GM21529 (cell line): ENCODE results near the gene SKI.
"Not testable (repeated sequence)": the region's sequence is repeated elsewhere in the genome, so short reads cannot be mapped to it uniquely, and the experiment has no call there.

Experiments used
- ATAC-seq: cut with Tn5 transposase; IDR thresholded peaks from one replicate; pipeline ENCODE4 v1.9.1; 2021; ENCODE audit not compliant: unreplicated experiment

The SKI gene

DNA sequence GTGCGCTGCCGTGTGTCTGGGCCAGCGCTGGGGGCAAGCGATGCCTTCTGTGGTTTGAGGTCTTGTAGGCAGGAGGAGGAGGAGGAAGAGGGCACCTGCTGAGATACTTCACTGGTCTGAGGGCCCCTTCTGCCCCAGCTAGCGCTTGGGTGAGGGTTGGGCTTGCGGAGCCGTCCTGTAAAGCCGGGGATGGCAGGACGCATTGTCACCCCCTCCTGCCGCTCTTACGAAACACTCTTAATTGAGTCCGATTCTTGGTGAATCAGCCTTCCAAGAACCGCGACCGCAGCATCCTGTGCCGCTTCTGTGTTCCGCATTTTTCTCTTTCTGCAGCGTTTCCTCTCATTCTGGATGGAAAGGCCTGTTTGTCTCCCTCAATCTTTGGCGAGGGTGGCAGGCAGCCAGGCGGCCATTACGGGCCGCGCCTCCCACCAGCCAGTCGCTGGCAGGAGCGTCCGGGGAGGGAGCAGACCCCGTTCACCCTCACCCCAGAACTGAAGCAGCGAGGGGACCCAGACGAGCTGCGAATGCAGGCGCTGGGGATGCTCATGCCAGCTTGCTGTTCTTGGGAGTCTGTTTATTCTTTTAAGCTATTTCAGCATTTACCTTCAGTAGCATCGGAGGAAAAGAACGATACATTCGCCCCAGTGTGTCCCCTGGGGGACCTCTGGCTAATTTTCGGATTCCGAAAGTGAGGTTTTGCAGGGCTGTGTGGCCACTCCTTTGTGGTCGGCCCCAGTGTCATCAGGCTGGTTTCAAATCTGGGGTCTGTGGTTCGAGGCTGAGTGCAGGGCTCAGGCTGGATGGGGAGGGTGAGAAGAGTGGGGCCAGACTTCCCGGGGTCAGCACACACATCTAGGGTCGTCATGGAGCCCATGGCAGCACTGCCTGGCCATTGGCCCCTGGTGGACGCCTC, 62.7 kb downstream of the SKI start:
- peak; percentile 53 for ATAC-seq

DNA sequence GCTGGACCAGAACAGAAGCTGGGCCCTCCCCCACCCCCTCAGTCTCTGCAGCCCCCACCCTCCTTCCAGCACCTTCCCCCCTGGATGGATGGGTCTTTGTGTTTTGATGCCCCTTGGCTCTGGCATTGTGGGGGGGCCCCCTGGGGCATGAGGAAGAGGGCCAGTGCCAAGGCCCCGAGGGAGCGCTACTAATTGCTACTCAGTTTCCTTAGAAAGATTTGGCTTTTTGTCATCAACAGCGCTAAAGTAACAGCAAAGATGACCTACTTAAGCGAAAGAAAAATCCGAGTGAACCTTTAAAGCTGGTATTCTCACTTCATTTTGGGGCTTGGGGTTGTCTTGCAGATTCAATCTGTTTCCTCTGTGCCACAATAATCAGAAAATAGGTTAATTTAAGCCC, 63.5 kb downstream of the SKI start:
- ATAC-seq: no peak

DNA sequence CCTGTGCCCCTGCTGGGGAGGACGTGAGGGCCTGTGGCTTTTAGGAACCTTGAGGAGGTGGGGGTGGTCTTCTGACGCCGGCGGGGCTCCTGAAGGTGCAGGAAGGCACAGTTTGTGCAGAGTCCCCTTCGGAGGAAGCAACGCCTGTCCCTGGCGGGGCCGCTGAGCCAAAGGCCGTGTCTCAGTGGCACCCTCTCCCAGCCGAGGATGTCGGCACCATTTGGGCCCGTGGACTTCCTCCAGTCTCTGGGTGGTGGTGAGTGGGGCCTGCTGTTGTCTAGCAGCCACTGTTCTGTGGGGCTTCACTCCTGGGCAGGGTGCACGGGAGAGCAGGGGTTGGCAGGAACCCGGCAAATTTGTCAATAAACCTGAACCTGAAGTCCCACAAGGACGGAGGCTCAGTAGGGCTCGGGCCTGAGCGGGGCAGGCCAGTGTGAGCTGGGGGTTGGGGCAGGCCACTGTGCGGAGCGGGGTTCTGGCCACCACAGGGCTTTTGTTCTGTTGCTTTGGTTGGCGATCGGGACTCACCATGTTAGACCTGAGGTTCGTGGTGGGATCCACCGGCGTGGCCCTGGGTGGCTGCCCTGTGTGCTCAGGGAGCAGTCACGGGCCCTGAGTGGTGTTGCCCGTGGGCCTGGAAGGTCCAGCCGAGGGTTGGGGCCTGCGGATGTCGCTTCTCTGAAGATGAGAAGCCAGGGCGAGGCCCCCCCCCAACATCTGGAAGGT, 64.8 kb downstream of the SKI start:
- no peak for ATAC-seq

DNA sequence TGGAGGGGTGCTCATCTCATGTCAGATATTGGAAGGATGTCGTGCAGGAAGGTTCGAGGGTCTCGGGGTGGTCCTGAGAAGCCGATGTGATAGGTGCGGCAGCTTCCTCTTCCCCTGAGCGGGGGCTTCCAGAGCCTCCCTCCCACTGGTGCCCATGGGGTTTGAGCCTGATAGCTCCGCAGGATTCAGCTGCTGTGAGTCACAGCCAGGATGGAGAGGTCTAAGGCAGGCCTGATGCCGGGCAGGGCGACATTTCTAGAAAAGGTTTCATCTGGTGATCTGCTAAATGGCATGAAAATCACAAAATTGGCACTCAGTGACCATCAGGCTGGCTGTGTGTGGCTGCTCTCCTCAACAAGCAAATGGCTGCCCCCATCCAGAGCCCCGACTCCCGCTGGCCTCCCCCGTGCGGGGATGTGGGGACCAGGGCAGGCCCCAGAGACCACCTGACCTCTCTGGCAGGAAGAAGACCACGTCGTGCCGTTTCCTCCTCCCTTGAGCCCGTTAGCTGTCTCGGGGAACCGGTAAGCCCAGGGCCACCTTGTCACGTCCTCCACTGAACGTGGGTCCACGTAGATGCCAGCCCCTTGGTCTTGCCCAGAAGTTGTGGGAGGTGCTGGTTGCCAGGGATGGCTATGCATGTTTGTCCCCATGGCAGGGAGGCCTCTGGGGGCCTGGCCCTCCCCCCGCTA, 66.1 kb downstream of the SKI start:
- no peak for ATAC-seq

DNA sequence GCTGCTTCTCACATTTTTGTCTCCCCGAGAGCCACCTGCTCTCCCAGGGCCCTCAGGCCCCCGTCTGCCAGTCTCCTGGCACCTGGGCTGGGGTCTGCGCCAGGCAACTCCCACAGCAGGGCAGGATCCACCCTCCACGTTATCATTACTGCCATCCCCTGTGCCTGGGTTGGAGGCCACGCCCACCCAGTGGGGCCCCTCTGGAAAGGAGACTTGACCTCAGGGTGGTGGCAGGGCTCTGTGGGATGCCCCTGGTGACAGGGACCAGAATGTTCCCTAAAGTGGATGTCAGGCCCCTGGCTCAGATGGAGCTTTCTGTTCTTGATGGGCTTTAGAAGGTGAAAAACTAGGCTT, 66.6 kb downstream of the SKI start:
- ATAC-seq: no peak

DNA sequence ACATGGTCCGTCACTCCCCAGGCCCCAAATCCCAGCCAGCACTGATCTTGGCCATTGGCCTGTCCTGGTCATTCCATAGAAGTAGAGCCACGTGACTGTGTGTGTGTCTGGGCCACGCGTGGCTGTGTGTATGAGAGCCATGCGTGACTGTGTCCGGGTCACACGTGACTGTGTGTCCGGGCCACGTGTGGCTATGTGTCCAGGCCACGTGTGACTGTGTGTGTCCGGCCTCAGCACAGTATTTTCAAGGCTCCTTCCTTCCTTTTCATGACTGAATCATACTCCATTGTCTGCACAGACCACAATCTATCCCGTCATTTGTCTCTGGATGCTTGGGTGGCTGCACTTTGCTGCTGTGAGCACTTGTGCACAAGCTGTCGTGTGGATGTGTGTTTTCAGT, 67.4 kb downstream of the SKI start:
- ATAC-seq: no peak

DNA sequence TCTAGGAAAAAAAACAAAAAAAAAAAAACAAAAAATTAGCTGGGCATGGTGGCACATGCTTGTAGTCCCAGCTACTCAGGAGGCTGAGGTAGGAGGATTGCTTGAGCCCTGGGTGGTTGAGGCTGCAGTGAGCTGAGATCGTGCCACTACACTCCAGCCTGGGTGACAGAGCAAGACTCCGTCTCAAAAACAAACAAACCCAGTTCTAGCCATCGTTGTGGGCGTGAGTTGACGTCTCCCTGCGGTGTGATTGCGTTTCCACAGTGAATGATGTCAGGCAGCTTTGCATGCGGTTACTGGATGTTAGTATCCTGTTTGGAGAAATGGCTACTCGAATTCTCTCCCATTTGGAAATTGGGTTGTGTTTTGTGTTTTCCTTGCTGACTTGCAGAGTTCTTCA, 68.1 kb downstream of the SKI start:
- not testable (repeated sequence) for ATAC-seq

DNA sequence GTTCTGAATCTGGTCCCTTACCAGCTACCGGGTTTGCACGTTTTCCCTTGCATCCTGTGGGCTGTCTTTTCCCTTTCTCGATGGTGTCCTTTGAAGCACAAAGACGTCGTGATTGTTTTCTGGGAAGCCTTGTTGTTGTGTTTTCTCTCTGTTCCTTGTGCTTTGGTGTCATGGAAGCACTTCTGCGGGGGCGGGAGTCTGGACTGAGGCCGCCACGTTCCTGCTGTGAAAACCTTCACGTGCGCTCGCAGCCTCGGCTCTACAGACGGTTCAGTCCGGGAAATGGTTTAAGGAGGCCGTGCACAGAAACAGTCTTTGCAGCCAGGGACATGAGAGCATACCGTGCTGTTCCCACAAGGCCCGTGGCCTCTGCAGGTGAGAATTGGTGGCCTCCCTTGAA, 68.5 kb downstream of the SKI start:
- ATAC-seq: no peak

DNA sequence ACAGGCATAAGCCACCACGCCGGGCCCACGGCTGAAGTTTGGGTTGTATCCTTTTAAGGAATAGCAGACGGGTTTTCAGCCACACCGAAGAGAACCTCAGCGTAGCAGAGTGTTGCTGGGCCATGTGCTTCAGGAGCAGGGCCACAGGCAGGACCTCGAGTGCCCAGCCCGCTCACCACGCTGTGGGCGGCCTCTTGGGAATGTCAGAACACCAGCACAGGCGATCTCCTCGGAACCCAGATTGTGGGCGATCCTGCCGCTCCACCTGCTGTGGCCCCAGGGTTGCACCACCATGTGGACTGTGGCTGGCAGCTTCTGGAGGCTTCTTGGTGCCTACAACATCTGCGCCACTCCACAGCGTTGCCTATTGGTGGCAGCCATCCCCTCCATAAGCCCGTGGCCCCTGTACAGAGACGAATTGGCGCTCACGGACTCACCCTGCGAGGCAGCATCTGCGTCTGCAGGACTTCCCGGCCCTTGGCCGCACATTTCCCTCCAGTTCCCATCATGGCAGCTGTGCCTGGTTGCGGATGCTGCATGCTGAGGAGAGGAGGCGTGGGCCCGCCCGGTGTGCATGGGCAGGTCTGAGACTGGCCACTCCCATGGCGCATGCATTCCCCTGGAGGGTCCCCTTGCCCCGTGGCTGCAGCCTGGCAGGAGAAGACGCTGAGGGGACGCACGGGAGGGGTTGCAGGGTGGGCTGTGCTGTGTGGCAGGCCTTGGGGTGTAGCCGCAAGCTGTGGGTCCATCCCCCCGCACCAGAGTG, 69.3 kb downstream of the SKI start:
- ATAC-seq: no peak

DNA sequence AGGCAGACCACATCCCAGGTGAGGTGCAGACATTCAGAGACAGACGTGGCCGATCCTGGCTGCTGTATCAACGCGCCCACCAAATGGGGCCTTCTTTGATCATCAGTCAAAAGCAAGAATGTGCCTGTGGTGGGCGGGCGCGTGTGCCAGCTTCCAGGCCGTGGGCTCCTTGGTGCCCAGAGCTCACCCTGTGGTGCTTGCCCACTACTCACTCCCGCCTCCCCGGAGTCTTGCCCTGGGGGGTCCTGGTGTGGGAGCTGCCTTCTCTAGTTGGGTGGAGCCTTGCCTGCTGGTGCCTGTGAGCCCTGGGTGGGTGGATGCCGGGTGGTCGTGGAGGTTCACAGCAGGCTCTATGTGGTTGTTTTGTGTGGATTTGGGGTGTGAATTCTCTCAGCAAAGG, 70.6 kb downstream of the SKI start:
- no peak for ATAC-seq

DNA sequence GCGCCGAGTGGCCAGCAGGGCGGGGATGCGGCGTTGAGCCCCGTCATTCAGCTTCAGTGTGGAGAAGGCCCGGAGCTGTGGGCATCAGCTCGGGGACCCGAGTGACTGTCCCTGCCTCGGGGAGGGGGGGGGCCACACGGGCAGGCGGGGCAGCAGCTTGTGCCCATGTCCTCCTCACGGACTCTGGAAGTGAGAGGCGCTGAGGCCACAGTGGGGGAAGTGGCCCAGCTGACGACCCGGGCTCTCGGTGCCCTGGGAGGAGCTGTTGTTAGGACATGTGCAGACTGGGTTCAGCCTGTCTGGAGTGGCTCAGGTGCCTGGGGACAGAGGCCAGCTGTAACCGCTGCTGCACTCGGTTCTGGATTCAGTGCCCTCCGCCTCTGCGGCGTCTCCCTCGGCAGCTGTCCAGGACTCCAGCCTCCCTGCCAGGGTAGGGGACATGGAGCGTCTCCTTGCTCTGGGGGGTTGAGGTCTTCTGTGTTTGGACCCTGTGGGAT, 71.1 kb downstream of the SKI start:
- no peak for ATAC-seq

DNA sequence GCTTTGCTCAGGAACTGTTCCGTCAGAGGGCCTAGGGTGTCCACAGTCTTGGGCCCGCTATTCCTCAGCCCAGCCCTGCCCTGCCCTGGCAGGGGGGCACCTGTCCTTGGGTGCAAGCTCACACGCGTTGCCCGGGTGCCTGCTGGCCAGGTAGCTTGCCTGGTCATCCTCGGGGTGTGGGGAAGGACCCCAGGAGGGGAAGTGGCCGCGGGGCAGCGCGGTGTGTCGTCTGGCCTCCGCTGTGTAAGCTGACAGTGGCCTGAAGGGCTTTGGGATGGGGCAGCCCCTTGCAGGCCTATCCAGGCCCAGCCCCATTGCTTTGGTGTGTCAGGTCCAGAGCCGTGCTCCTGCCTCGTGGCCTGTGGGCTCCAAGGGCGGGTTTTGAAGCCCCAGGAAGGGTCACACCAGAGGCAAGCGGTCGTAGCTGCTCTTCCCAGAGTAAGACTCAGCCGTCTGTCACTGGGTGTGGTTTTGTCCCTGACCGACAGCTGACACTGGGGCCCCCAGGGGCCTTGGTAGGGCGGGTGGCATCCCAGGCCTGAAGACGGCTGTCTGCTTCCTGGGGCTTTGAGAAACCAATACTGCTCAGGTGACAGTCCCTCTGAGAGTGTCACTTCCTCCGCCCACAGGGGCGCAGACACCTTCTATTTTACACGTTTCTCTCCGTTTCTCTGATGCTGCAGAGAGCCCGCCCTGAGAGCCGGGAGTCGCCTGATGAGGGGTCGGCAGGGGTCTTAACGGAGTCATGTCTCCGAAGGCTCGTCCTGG, 72.1 kb downstream of the SKI start:
- ATAC-seq: peak; percentile 84

DNA sequence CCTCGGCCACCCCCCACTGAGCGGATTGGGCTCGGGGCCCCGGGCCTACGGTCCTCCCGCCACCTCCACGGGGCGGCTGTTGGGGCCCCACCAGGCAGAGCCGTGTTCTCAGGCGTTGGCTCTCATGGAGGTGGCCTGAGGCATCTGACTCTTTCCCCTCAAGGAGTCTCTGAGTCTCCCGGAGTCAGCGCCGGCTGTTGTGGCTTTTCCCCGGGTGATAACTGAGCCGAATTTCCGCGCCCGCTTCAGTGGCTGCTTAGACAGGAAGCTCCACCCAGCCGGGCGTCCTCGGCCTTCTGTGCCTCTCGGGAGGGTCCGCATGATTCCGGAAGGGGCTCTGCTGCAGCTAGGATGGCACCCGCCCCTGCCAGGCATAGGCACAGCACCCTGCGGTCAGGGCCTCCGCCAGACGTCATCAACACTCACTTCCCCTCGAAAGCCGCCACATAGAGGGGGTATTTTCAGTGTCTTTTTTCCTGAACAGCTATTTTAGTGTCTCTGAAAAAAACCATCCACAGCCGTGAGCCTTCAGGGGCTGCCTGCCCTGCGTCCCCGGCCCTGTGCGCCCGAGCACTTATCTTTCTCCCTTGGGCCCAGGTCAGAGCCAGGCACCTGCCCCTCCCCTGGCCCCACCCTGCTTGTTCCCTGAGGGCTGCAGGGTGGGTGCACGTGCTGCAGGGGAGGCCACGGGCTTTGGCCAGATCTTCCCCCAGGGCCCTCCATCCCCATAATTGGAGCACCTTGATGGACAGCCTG, 72.9 kb downstream of the SKI start:
- peak; percentile 54 for ATAC-seq

DNA sequence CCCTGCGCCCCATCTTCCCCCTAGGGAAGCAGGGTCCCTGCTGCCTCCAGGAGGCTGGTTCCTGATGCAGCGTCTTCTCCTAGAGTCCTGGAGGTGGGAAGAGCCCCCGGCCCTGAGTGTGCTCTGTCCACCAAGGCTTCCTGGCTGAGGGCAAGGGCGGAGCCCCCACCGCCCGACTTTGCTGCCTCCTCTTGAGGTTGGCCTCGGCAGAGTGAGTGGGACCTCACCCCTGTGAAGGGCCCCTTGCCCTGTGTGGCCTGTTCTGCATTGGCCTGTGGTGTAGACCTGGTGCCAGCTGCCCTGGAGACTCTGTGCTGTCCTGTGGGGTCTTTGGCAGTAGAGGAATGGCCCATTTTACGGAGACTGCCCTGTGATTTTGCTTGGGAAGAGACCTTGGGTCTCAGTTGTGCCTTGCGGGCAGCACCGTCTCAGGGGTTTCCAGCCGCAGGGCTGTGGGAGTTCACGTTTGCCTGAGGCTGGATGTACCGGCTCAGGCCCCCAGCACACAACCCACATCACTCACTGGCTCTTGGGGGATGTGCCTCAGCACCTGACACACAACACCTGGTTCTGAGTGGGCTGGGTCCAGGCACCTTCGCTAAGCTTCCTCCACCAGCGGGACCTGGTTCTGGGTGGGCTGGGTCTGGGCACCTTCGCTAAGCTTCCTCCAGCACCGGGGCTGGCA, 73.6 kb downstream of the SKI start:
- no peak for ATAC-seq

DNA sequence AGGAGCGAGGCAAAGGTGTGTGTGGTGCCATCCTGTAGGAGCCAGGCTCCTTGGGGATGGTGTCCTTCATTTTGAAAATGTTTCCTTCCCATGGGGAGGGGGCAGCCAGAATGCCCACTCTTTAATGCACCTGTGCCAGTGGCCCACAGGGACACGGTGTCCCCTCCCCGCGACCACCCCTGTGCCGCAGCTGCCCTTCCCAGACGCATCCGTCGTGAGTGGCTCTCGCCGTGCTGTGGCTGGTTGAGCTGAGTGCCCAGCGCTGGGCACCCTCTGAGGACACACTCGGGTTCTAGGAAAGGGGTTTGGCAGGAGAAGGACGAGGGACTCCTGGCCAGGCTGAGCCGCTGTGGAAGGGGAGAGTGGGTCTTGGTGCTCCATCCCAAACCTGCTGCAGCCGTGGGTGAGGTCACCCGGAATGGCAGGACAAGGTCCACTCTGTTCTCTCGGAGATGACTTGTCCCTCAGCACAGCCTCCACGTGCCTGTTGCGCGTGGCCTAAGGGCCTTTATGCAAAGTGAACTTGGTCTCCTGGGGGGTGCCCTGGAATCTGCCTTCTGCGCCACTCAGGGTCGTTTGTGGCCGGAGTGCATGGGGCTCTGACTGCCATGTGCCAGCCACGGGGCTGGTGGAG, 74.3 kb downstream of the SKI start:
- ATAC-seq: no peak

DNA sequence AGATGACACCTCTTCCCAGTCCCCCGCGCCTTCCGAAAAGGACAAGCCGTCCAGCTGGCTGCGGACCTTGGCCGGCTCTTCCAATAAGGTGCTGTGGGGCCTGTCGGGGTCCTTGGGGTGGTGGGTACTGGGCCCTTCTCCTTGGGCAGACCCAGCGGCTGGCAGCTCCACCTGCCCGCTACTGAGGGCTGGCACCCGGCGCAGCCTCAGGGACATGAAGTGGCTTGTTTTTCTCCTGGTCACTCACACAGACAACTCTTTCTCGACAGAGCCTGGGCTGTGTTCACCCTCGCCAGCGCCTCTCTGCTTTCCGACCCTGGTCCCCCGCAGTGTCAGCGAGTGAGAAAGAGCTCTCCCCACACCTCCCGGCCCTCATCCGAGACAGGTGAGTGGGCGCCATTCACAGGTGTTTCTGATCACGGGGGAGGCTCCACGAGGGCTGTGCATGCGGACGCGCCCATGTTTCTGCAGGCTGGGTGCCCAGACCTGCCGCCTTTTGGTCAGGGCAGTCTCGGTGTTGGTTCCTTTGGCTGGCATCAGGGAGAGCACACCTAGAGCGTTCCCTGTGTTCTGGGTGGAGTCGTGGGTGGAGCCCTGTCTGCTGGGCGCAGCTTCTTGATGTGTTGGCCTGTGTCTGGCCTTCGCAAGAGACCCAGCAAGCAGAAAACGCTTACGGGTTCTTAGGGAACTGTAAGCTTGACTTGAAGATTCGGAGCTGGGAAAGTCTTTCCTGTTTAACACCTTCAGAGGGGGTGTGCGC, 75.1 kb downstream of the SKI start:
- no peak for ATAC-seq

DNA sequence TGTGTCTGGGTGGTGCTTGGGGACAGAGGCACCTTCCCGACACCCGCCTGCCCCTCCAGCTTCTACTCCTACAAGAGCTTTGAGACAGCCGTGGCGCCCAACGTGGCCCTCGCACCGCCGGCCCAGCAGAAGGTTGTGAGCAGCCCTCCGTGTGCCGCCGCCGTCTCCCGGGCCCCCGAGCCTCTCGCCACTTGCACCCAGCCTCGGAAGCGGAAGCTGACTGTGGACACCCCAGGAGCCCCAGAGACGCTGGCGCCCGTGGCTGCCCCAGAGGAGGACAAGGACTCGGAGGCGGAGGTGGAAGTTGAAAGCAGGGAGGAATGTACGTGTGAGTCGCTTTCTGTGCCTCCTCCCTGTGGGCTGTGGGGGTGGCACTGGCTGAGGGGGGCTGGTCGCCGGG, 75.7 kb downstream of the SKI start:
- ATAC-seq: no peak

DNA sequence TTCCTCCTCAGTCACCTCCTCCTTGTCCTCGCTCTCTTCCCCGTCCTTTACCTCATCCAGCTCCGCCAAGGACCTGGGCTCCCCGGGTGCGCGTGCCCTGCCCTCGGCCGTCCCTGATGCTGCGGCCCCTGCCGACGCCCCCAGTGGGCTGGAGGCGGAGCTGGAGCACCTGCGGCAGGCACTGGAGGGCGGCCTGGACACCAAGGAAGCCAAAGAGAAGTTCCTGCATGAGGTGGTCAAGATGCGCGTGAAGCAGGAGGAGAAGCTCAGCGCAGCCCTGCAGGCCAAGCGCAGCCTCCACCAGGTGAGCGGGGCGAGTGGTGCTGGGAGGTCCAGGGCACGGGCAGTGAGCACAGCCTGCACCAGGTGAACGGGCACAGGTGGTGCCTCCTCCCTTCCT, 76.2 kb downstream of the SKI start:
- no peak for ATAC-seq
